Uterus (tissue), 4 donors: ENCODE data around the gene CIPC. TPM values are rescaled to one million over a fixed set of nuclear protein-coding genes. Genes with fewer than 3 reads are reported as not detected.

Experiments
- DNase-seq, 2 donors: peaks; one replicate each; pipeline ENCODE4 v3.0.0-alpha.2; 2019 to 2020
- H3K27ac ChIP-seq, 2 donors: fragments of 200-600 bp; sonication (generic); 1 replicate in 1 of 2; 2 replicates in 1 of 2; pipeline ENCODE4 v1.5.1; 2016 to 2018
- H3K27me3 ChIP-seq, 2 donors: fragments of 200-600 bp; sonication (generic); one replicate each; pipeline ENCODE4 v1.5.1; 2018 to 2019; ENCODE audit warnings: control low read depth in 1 of 2
- H3K36me3 ChIP-seq, 2 donors: fragments of 200-600 bp; sonication (generic); one replicate each; pipeline ENCODE4 v1.5.1; 2019; ENCODE audit warnings: control low read depth in 1 of 2
- H3K4me1 ChIP-seq, 2 donors: fragments of 200-600 bp; sonication (generic); one replicate each; pipeline ENCODE4 v1.5.1; 2018 to 2019; ENCODE audit warnings: control low read depth in 1 of 2
- H3K4me3 ChIP-seq, 2 donors: fragments of 200-600 bp; sonication (generic); 1 replicate in 1 of 2; 2 replicates in 1 of 2; pipeline ENCODE4 v1.5.1; 2018 to 2019; ENCODE audit warnings: mild to moderate bottlenecking in 1 of 2
- H3K9me3 ChIP-seq, 2 donors: fragments of 200-600 bp; sonication (generic); one replicate each; pipeline ENCODE4 v1.5.1; 2019; ENCODE audit warnings: control low read depth in 1 of 2
- CTCF ChIP-seq, 4 experiments: fragments of 200-600 bp in 2 of 4; fragments of 450-650 bp in 2 of 4; sonication (generic) in 2 of 4; IDR thresholded peaks; one replicate each; pipeline ENCODE4 v1.5.1; 2016 to 2019; ENCODE audit warnings: antibody characterized with exemption in 4 of 4, mild to moderate bottlenecking in 2 of 4, moderate library complexity in 1 of 4
- POLR2A ChIP-seq, 2 donors: fragments of 450-650 bp; IDR thresholded peaks; one replicate each; pipeline ENCODE4 v1.6.1; 2016; ENCODE audit warnings: antibody characterized with exemption in 2 of 2, mild to moderate bottlenecking in 1 of 2, moderate library complexity in 1 of 2
- intact Hi-C: fragments of 100-400 bp; cut with DNase I; formaldehyde crosslinking; loops from one replicate; pipeline ENCODE4 v1.15.1; 2023; ENCODE audit warnings: low total_unique reads
- total RNA-seq, 4 donors: library from RNA; depleted of rRNA in 3 of 4; stranded (reverse); fragments of >200 nt in 3 of 4; gene quantifications; one replicate each; pipeline versions ENCODE4 v1.1.0 to v1.2.4, GENCODE V29; 2014 to 2023
- donor health status: DM: yes; HTN: yes; CAD: no.

CIPC gene
- total RNA-seq, 4 donors from 2014 or later, result 8.2 to 71.8 (median 28.1) TPM

DNA sequence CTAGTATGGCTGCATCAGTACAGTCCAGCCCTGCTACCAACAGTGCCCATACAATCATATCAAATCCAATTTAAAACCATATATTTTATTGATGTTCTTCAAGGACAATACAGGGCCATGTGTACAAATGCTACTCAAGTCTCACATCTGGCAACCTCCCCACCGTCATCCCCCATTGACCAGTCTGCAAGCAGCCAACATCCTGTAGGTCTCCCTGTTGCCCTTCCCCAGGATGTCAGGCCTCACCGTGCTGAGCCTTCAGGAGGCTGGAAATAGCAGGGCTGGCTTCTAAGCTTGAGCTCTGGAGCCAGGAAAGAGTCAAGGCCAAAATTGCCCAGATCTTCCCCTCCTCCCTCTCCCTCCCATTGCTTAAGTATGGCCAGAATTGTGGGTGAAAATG, 33.1 kb downstream of the CIPC start:
- no peaks in the 10 kb centered on the region for H3K36me3 ChIP-seq
- TF ChIP-seq POLR2A (IDR thresholded peaks at IDR 0.05), result no peak
- TF ChIP-seq CTCF (IDR thresholded peaks at IDR 0.05), result no peak

GRCh38 chr14:77131871-77132486, 33.9 kb downstream of the CIPC start:
- no peak for DNase-seq
- H3K36me3 ChIP-seq, result no peaks in the 10 kb centered on the region
- H3K4me1 ChIP-seq, result no peaks in the 10 kb centered on the region
- no peak overlapping the region for H3K4me3 ChIP-seq
- no peaks in the 10 kb centered on the region for H3K9me3 ChIP-seq
- H3K27ac ChIP-seq, result no peak overlapping the region
- no peak for TF ChIP-seq POLR2A (IDR thresholded peaks at IDR 0.05)
- TF ChIP-seq CTCF (IDR thresholded peaks at IDR 0.05), result no peak
- no peaks in the 10 kb centered on the region for H3K27me3 ChIP-seq
- intact Hi-C loops, result no loop called here

More for the DNA sequence above, 33.1 kb downstream of the CIPC start:
- Histone ChIP-seq H3K27me3 (no peaks in the 10 kb centered on the region), H3K27ac (no peak overlapping the region), H3K4me3 (no peak overlapping the region), H3K4me1 (no peaks in the 10 kb centered on the region), H3K9me3 (no peaks in the 10 kb centered on the region)
- intact Hi-C loops, result no loop called here
- DNase-seq, result no peak

DNA sequence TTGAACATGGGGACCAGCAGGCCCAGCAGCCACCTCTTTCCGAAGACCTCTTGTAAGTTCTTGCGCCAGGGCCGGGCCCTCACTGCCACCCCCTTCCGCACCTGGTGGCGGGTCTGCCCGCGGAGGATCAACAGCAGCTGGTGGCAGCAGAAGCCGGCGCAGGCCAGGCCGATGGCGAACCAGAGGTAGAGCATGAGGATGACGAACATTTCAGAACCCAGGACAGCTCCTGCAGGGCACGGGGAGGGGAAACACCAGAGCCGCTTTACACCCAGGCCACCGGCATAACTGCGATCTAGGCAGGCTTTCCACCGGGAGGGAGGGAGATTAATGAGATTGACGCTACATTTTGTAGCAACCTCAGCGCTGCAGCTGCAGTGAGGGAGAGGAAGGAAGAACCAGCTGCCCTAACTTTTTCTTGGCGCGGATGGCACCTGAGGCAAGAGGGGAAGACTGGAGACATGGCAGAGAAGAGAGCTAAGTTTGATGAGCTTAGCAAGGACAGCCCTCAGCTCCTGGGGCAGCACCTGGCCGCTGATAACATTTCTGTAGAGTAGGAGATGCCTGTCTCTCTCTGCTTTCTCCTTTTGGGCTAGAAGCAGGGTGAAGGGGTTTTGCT, 35.8 kb downstream of the CIPC start:
- no peaks in the 10 kb centered on the region for H3K36me3 ChIP-seq
- intact Hi-C loops, result no loop called here
- H3K27me3 ChIP-seq, result peaks cover 0 to 10% of the 10 kb centered on the region in 2 donors
- H3K27ac ChIP-seq, result no peak overlapping the region
- no peak for DNase-seq
- no peaks in the 10 kb centered on the region for H3K4me1 ChIP-seq
- no peak for TF ChIP-seq POLR2A (IDR thresholded peaks at IDR 0.05)
- no peak for TF ChIP-seq CTCF (IDR thresholded peaks at IDR 0.05)
- no peaks in the 10 kb centered on the region for H3K9me3 ChIP-seq
- no peak overlapping the region for H3K4me3 ChIP-seq

DNA sequence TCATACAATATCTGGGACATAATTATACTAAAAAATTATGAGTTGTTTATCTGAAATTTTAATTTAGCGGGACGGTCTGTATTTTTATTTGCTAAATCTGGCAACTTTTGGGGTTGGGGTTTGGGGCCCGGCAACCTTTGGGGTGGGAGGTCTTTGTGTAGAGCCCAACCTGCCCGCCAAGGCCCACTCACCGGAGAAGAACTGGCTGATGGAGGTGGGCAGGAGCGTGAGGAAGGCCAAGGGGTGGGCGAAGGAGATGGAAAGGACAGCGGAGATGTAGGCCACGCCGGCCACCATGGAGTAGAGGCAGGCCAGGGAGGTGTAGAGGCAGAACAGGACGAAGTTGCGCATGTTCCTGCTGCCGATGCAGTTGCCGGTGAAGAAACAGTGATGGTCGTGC, 41.0 kb downstream of the CIPC start:
- no peak overlapping the region for H3K27ac ChIP-seq
- H3K4me1 ChIP-seq, result peaks cover 0 to 14% of the 10 kb centered on the region in 2 donors
- H3K36me3 ChIP-seq, result no peaks in the 10 kb centered on the region
- no peak overlapping the region for H3K4me3 ChIP-seq
- H3K27me3 ChIP-seq, result peaks cover 0 to 35% of the 10 kb centered on the region in 2 donors
- DNase-seq, result no peak
- no peak for TF ChIP-seq POLR2A (IDR thresholded peaks at IDR 0.05)
- TF ChIP-seq CTCF (IDR thresholded peaks at IDR 0.05), result no peak
- no peaks in the 10 kb centered on the region for H3K9me3 ChIP-seq
- intact Hi-C loops, result no loop called here

DNA sequence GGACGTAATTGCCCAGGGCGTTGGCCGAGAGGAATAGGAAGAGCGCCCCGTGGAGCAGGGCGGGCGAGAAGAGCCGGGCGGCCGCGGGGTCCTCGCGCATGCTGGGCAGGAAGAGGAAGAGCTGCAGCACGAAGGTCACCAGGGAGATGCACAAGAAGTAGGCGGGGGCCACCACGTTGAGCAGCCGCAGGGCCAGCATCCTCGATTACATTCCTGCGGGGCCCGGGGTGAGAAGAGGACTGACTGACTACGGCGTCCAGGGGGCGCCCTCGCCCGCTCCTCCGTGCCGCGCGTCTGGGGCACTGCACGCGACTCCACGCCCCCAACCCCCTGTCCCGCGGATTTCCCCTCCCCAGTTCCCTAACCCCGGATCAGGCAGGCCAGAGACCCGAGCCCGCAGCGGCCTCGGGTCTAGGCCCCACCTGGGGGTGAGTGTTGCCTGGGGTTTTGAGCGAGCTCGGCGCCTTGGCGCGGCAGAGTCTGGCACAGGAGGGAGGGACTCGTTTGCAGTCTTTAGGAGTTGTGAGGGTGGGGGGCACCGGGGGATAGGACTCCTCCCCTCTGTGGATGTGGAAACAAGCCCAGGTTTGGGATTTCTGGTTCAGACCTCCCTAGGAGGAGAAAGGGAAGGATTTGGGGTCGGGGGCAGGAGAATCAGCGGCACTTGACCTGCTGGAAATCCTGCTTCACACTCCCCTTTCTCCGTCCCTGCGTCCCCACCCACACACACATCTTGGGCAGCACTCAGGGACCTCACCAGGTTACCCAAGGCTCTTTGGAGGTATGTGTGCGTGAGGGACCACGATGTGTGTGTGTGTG, 41.7 kb downstream of the CIPC start:
- H3K27me3 ChIP-seq, result peaks cover 0 to 35% of the 10 kb centered on the region in 2 donors
- intact Hi-C loops, result no loop called here
- no peak overlapping the region for H3K4me3 ChIP-seq
- peaks cover 0 to 14% of the 10 kb centered on the region in 2 donors for H3K4me1 ChIP-seq
- TF ChIP-seq POLR2A (IDR thresholded peaks at IDR 0.05), result no peak
- TF ChIP-seq CTCF (IDR thresholded peaks at IDR 0.05), result no peak
- H3K36me3 ChIP-seq, result no peaks in the 10 kb centered on the region
- H3K27ac ChIP-seq, result no peak overlapping the region
- no peaks in the 10 kb centered on the region for H3K9me3 ChIP-seq
- DNase-seq, result no peak
